ENCODE measurements around the gene FYN.

GRCh38 chr6:111754423-111754822 lies 118.8 kb downstream of the FYN start:
- TF ChIP-seq TARDBP (IDR thresholded peaks at IDR 0.05) (no peak), ARNT (IDR thresholded peaks at IDR 0.05) (no peak), HDGF (IDR thresholded peaks at IDR 0.05; ENCODE audit: borderline replicate concordance) (no peak), CTBP1 (IDR thresholded peaks at IDR 0.05; ENCODE audit: borderline replicate concordance) (no peak), FOXA1 (IDR thresholded peaks at IDR 0.05) (no peak), BHLHE40 (IDR thresholded peaks at IDR 0.05; ENCODE audit: borderline replicate concordance) (no peak), LEF1 (IDR thresholded peaks at IDR 0.05; ENCODE audit: borderline replicate concordance) (no peak), SUZ12 (IDR thresholded peaks at IDR 0.05) (no peak), NFRKB (IDR thresholded peaks at IDR 0.05) (no peak)
